IPS DF 6.9 (cell line): ENCODE results near the gene RGMA.

Experiments
- DNase-seq: peaks from one replicate; pipeline ENCODE4 v3.0.0-alpha.2; 2013; ENCODE audit warnings: low read depth, low spot score
- H3K27ac ChIP-seq: one replicate; pipeline ENCODE4 v1.5.1; 2013; ENCODE audit warnings: low read length, control low read depth
- H3K27me3 ChIP-seq: 2 replicates; pipeline ENCODE4 v1.6.1; 2013; ENCODE audit warnings: mild to moderate bottlenecking, low read length; ENCODE audit not compliant: control insufficient read depth, insufficient read depth
- H3K36me3 ChIP-seq: 2 replicates; pipeline ENCODE4 v1.6.1; 2013; ENCODE audit warnings: low read length; ENCODE audit not compliant: control insufficient read depth, insufficient read depth
- H3K4me1 ChIP-seq: 2 replicates; pipeline ENCODE4 v1.6.1; 2013; ENCODE audit warnings: low read length; ENCODE audit not compliant: control insufficient read depth, insufficient read depth
- H3K4me3 ChIP-seq: 2 replicates; pipeline ENCODE4 v1.5.1; 2013; ENCODE audit warnings: mild to moderate bottlenecking, low read length
- H3K9me3 ChIP-seq: 2 replicates; pipeline ENCODE4 v1.6.1; 2013; ENCODE audit warnings: low read length, inconsistent platforms; ENCODE audit not compliant: control insufficient read depth, insufficient read depth
- WGBS: extraction: QIAGEN DNeasy Blood & Tissue Kit; methylation state at CpG from one replicate; pipeline ENCODE4 v1.1.7; 2013; ENCODE audit warnings: mixed read lengths, missing lambda C conversion rate; ENCODE audit not compliant: insufficient read length, insufficient coverage; 5-methylcytosine and 5-hydroxymethylcytosine counted together

The RGMA gene

DNA sequence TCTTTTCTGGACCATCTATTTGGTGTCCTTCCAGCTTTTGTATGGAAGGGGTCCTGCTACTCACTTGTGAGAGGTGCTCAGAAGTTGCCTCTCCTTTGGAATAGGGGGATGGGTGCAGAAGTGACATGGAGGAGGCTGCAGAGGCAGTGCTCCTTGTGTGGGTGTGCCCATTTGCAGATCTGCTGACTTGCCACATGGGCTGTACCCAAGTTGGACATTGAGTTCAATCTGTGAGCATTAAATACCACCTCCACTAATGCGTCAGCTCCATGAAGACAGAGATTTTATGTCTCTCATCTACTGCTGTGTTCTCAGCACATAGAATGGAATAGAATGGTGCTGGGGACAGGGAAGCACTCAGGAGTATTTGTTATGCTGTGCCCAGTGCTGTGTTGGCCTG lies 76.2 kb downstream of the RGMA start:
- no peaks in the 10 kb centered on the region for H3K9me3 ChIP-seq

GRCh38 chr15:93007994-93008393 lies 81.0 kb downstream of the RGMA start:
- H3K27me3 ChIP-seq, result no peaks in the 10 kb centered on the region
- H3K4me1 ChIP-seq, result no peaks in the 10 kb centered on the region
- H3K4me3 ChIP-seq, result no peak overlapping the region
- DNase-seq, result no peak
- H3K36me3 ChIP-seq, result peaks cover 23% of the 10 kb centered on the region
- no peaks in the 10 kb centered on the region for H3K9me3 ChIP-seq
- WGBS, result no CpG with 5 or more reads among the region's 3 CpGs
- H3K27ac ChIP-seq, result no peak overlapping the region

More for the DNA sequence above, 76.2 kb downstream of the RGMA start:
- Histone ChIP-seq H3K27ac (no peak overlapping the region), H3K4me1 (no peaks in the 10 kb centered on the region), H3K27me3 (no peaks in the 10 kb centered on the region), H3K4me3 (no peak overlapping the region), H3K36me3 (peaks cover 32% of the 10 kb centered on the region; the same call in 1 of the 2 replicates)
- no CpG with 5 or more reads among the region's 1 CpG for WGBS
- no peak for DNase-seq

DNA sequence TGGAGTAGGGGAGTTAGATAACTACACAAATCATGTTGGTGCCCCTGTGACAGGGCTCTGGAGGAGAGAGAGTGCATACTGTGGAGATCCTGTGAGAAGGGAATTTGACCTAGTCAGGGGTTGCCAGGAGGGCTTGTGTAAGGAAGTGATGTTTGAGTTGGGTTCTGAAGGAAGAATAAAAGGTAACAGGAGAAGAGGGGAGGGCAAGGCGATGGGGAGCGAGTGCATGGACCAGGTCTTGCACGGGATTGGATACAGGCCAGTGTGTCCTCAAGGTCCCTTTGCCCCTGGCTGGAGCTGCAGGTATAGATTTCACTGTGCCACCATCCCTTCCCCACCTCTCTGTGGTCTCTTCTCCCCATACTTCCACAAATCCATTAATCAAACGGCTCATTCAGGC lies 83.9 kb downstream of the RGMA start:
- no peak overlapping the region for H3K4me3 ChIP-seq
- DNase-seq, result no peak
- H3K4me1 ChIP-seq, result no peaks in the 10 kb centered on the region
- H3K9me3 ChIP-seq, result no peaks in the 10 kb centered on the region
- peaks cover 21% of the 10 kb centered on the region for H3K36me3 ChIP-seq
- no peak overlapping the region for H3K27ac ChIP-seq
- WGBS, result 100% methylated on average over 1 of the region's 4 CpGs
- H3K27me3 ChIP-seq, result no peaks in the 10 kb centered on the region

GRCh38 chr15:93001881-93002280 lies 87.1 kb downstream of the RGMA start:
- no peaks in the 10 kb centered on the region for H3K27me3 ChIP-seq
- no peak overlapping the region for H3K4me3 ChIP-seq
- no peaks in the 10 kb centered on the region for H3K9me3 ChIP-seq
- no CpG with 5 or more reads among the region's 2 CpGs for WGBS
- H3K4me1 ChIP-seq, result no peaks in the 10 kb centered on the region
- no peak overlapping the region for H3K27ac ChIP-seq
- peaks cover 23% of the 10 kb centered on the region for H3K36me3 ChIP-seq
- no peak for DNase-seq

DNA sequence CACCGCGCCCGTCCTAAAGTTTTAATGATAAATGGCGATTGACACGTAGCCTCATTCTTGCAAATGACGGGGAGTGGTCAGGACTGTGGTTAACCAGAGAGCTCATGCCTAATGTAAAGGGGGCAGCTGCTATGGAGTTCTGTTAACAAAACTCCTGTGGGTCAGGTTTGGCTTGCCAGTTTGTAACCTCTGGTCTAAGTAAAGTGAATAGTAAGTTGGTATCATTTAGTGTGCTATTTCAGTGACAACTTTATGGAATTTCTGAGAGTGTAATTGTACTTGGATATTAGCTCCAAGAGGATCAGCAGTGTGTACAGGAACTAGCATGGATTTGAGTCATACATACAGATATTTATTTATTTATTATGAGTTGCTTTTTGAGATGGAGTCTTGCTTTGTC lies 87.9 kb downstream of the RGMA start:
- DNase-seq, result no peak
- H3K4me3 ChIP-seq, result no peak overlapping the region
- H3K36me3 ChIP-seq, result peaks cover 23% of the 10 kb centered on the region
- H3K9me3 ChIP-seq, result no peaks in the 10 kb centered on the region
- WGBS, result no CpG with 5 or more reads among the region's 6 CpGs
- no peak overlapping the region for H3K27ac ChIP-seq
- no peaks in the 10 kb centered on the region for H3K4me1 ChIP-seq
- no peaks in the 10 kb centered on the region for H3K27me3 ChIP-seq

DNA sequence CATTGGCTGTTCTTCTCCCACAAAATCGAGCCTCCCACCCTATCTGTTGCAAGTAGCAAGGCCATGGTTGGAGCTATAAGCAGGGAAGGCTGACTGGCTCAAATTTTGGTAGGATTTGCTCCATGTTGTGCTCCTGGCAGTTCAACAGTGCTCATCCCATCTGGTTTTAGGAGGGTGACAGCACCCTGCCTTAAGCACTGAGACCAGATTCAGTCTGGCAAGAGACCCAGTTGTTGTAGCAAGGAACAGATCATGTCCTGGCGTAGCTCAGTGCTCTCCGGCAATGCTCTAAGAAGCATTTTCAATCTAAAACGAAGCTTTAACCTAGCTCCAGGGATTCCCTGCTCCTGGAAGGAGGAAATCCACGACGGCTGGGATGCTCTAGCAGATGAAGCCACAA lies 91.2 kb downstream of the RGMA start:
- no peak overlapping the region for H3K27ac ChIP-seq
- no peaks in the 10 kb centered on the region for H3K4me1 ChIP-seq
- no CpG with 5 or more reads among the region's 6 CpGs for WGBS
- no peak overlapping the region for H3K4me3 ChIP-seq
- H3K9me3 ChIP-seq, result no peaks in the 10 kb centered on the region
- DNase-seq, result no peak
- H3K27me3 ChIP-seq, result no peaks in the 10 kb centered on the region
- peaks cover 16% of the 10 kb centered on the region for H3K36me3 ChIP-seq

GRCh38 chr15:92992720-92993119 lies 96.3 kb downstream of the RGMA start:
- no CpG with 5 or more reads among the region's 9 CpGs for WGBS
- Histone ChIP-seq H3K36me3 (peaks cover 13% of the 10 kb centered on the region; the same call in 1 of the 2 replicates), H3K9me3 (no peaks in the 10 kb centered on the region), H3K27me3 (no peaks in the 10 kb centered on the region), H3K27ac (no peak overlapping the region), H3K4me1 (no peaks in the 10 kb centered on the region), H3K4me3 (no peak overlapping the region)
- no peak for DNase-seq

- WGBS, result no CpG with 5 or more reads among the region's 2 CpGs
- H3K36me3 ChIP-seq, result peaks cover 19% of the 10 kb centered on the region; the same call in 1 of the 2 replicates
Observed at GRCh38 chr15:92990031-92990430, 99.0 kb downstream of the RGMA start.

DNA sequence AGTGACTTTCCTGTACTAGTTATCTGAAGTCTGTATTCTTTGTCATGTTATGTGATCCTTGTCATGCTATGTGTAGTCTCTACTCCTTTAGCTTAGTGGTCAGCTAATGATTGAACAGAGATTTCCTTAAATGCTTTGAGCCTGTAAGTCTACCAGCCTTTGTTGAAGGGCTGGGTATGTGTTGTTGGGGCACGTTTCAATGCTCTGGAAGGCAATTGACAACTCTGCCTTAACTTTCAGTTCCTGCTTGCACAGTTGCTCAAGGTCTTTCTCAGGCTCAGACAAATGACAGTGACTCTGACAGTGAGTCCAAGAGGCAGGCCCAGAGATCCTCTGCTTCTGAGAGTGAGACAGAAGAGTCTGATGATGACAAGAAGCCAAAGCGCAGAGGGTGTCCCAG lies 99.5 kb downstream of the RGMA start:
- peaks cover 21% of the 10 kb centered on the region; the same call in 1 of the 2 replicates for H3K36me3 ChIP-seq
- H3K4me1 ChIP-seq, result no peaks in the 10 kb centered on the region
- no peaks in the 10 kb centered on the region for H3K9me3 ChIP-seq
- H3K27ac ChIP-seq, result no peak overlapping the region
- no peaks in the 10 kb centered on the region for H3K27me3 ChIP-seq
- no peak overlapping the region for H3K4me3 ChIP-seq
- no CpG with 5 or more reads among the region's 2 CpGs for WGBS
- DNase-seq, result no peak

More at GRCh38 chr15:92990031-92990430, 99.0 kb downstream of the RGMA start:
- no peak overlapping the region for H3K27ac ChIP-seq
- H3K4me3 ChIP-seq, result no peak overlapping the region
- H3K4me1 ChIP-seq, result no peaks in the 10 kb centered on the region
- no peak for DNase-seq
- no peaks in the 10 kb centered on the region for H3K9me3 ChIP-seq
- H3K27me3 ChIP-seq, result no peaks in the 10 kb centered on the region
